ENCODE results near the gene ASB3.

DNA sequence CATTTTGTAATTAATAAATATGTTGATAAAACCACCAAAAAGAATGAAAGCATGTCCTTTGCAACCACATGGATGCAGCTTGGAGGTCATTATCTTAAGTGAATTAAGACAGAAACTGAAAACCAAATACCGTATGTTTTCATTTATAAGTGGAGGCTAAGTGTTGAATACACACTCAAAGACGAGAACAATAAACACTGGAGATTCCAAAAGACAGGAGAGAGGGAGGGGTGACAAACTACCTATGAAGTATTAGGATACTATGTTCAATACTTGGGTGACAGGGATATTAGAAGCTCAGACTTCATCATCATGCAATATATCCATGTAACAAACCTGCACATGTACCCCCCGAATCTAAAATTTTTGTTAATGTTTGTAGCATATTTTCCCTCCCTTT is 7.1 kb upstream of the ASB3 start:
- TF ChIP-seq ZNF174 (tag by site-specific recombination; IDR thresholded peaks at IDR 0.05) (no peak), ZNF791 (tag by site-specific recombination; IDR thresholded peaks at IDR 0.05) (no peak), ZFP3 (tag by site-specific recombination; IDR thresholded peaks at IDR 0.05; ENCODE audit: low read depth) (no peak), ZNF707 (tag by site-specific recombination; IDR thresholded peaks at IDR 0.05) (no peak), ZNF138 (tag by site-specific recombination; IDR thresholded peaks at IDR 0.05; ENCODE audit: borderline replicate concordance) (no peak), ZFP37 (tag by site-specific recombination; IDR thresholded peaks at IDR 0.05) (no peak)
- TF ChIP-seq, protein P1, sequence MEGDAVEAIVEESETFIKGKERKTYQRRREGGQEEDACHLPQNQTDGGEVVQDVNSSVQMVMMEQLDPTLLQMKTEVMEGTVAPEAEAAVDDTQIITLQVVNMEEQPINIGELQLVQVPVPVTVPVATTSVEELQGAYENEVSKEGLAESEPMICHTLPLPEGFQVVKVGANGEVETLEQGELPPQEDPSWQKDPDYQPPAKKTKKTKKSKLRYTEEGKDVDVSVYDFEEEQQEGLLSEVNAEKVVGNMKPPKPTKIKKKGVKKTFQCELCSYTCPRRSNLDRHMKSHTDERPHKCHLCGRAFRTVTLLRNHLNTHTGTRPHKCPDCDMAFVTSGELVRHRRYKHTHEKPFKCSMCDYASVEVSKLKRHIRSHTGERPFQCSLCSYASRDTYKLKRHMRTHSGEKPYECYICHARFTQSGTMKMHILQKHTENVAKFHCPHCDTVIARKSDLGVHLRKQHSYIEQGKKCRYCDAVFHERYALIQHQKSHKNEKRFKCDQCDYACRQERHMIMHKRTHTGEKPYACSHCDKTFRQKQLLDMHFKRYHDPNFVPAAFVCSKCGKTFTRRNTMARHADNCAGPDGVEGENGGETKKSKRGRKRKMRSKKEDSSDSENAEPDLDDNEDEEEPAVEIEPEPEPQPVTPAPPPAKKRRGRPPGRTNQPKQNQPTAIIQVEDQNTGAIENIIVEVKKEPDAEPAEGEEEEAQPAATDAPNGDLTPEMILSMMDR (tag by site-specific recombination; IDR thresholded peaks at IDR 0.05): no peak
- TF ChIP-seq, protein P2, sequence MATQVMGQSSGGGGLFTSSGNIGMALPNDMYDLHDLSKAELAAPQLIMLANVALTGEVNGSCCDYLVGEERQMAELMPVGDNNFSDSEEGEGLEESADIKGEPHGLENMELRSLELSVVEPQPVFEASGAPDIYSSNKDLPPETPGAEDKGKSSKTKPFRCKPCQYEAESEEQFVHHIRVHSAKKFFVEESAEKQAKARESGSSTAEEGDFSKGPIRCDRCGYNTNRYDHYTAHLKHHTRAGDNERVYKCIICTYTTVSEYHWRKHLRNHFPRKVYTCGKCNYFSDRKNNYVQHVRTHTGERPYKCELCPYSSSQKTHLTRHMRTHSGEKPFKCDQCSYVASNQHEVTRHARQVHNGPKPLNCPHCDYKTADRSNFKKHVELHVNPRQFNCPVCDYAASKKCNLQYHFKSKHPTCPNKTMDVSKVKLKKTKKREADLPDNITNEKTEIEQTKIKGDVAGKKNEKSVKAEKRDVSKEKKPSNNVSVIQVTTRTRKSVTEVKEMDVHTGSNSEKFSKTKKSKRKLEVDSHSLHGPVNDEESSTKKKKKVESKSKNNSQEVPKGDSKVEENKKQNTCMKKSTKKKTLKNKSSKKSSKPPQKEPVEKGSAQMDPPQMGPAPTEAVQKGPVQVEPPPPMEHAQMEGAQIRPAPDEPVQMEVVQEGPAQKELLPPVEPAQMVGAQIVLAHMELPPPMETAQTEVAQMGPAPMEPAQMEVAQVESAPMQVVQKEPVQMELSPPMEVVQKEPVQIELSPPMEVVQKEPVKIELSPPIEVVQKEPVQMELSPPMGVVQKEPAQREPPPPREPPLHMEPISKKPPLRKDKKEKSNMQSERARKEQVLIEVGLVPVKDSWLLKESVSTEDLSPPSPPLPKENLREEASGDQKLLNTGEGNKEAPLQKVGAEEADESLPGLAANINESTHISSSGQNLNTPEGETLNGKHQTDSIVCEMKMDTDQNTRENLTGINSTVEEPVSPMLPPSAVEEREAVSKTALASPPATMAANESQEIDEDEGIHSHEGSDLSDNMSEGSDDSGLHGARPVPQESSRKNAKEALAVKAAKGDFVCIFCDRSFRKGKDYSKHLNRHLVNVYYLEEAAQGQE (tag by site-specific recombination; IDR thresholded peaks at IDR 0.05): no peak
- TF ChIP-seq, protein P3, sequence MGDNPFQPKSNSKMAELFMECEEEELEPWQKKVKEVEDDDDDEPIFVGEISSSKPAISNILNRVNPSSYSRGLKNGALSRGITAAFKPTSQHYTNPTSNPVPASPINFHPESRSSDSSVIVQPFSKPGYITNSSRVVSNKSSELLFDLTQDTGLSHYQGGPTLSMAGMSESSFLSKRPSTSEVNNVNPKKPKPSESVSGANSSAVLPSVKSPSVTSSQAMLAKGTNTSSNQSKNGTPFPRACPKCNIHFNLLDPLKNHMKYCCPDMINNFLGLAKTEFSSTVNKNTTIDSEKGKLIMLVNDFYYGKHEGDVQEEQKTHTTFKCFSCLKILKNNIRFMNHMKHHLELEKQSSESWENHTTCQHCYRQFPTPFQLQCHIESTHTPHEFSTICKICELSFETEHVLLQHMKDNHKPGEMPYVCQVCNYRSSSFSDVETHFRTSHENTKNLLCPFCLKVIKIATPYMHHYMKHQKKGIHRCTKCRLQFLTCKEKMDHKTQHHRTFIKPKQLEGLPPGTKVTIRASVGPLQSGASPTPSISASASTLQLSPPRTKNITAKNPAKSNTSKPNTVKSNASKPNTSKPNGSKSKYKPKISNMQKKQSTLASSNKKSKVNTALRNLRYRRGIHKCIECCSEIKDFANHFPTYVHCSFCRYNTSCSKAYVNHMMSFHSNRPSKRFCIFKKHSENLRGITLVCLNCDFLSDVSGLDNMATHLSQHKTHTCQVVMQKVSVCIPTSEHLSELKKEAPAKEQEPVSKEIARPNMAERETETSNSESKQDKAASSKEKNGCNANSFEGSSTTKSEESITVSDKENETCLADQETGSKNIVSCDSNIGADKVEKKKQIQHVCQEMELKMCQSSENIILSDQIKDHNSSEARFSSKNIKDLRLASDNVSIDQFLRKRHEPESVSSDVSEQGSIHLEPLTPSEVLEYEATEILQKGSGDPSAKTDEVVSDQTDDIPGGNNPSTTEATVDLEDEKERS (tag by site-specific recombination; IDR thresholded peaks at IDR 0.05): no peak

Measured in HEK293 (cell line).